Mesendoderm (in vitro differentiated cells): ENCODE data around the gene RAPGEF6.
"Not testable (repeated sequence)": the region's sequence is repeated elsewhere in the genome, so short reads cannot be mapped to it uniquely, and the experiment has no call there.

Experiments
- DNase-seq: peaks from one replicate; pipeline ENCODE4 v3.0.0; 2013
- H2AK5ac ChIP-seq: 2 replicates; pipeline ENCODE4 v1.6.1; 2013; ENCODE audit warnings: low read length, inconsistent platforms
- H2BK120ac ChIP-seq: 2 replicates; pipeline ENCODE4 v1.6.1; 2013; ENCODE audit warnings: low read depth, mild to moderate bottlenecking, low read length, moderate library complexity, mixed read lengths
- H2BK15ac ChIP-seq: replicated peaks from 2 replicates; pipeline ENCODE4 v1.6.1; 2013; ENCODE audit warnings: low read depth, mild to moderate bottlenecking, moderate library complexity
- H2BK5ac ChIP-seq: 2 replicates; pipeline ENCODE4 v1.6.1; 2013; ENCODE audit warnings: low read length, inconsistent platforms
- H3K18ac ChIP-seq: 2 replicates; pipeline ENCODE4 v1.6.1; 2013; ENCODE audit warnings: mild to moderate bottlenecking, low read length, mixed read lengths
- H3K23ac ChIP-seq: one replicate; pipeline ENCODE4 v1.6.1; 2013; ENCODE audit warnings: low read length
- H3K27ac ChIP-seq: 2 replicates; pipeline ENCODE4 v1.5.1; 2013; ENCODE audit warnings: low read depth, mild to moderate bottlenecking, inconsistent platforms, low read length, moderate library complexity
- H3K27me3 ChIP-seq: 2 replicates; pipeline ENCODE4 v1.6.1; 2013; ENCODE audit warnings: low read length, control low read depth, mild to moderate bottlenecking, inconsistent platforms; ENCODE audit not compliant: insufficient read depth, poor library complexity
- H3K36me3 ChIP-seq: 2 replicates; pipeline ENCODE4 v1.6.1; 2013; ENCODE audit warnings: low read length, inconsistent platforms; ENCODE audit not compliant: control insufficient read depth, insufficient read depth
- H3K4ac ChIP-seq: one replicate; pipeline ENCODE4 v1.6.1; 2013; ENCODE audit warnings: low read depth, mild to moderate bottlenecking, low read length, moderate library complexity
- H3K4me1 ChIP-seq: 2 replicates; pipeline ENCODE4 v1.6.1; 2013; ENCODE audit warnings: low read depth, low read length, inconsistent platforms; ENCODE audit not compliant: control insufficient read depth
- H3K4me2 ChIP-seq: 2 replicates; pipeline ENCODE4 v1.6.1; 2013; ENCODE audit warnings: low read length
- H3K4me3 ChIP-seq: 2 replicates; pipeline ENCODE4 v1.5.1; 2013; ENCODE audit warnings: mild to moderate bottlenecking, low read length
- H3K56ac ChIP-seq: one replicate; pipeline ENCODE4 v1.6.1; 2013; ENCODE audit warnings: low read length
- H3K79me1 ChIP-seq: 2 replicates; pipeline ENCODE4 v1.6.1; 2013; ENCODE audit warnings: low read length, inconsistent platforms
- H3K79me2 ChIP-seq: 2 replicates; pipeline ENCODE4 v1.6.1; 2013; ENCODE audit warnings: mild to moderate bottlenecking, low read length; ENCODE audit not compliant: control insufficient read depth, insufficient read depth
- H3K9ac ChIP-seq: 2 replicates; pipeline ENCODE4 v1.6.1; 2013; ENCODE audit warnings: low read length, inconsistent platforms
- H4K5ac ChIP-seq: one replicate; pipeline ENCODE4 v1.6.1; 2013; ENCODE audit warnings: low read length
- H4K8ac ChIP-seq: one replicate; pipeline ENCODE4 v1.6.1; 2013; ENCODE audit warnings: low read depth, mild to moderate bottlenecking, control low read depth, low read length, moderate library complexity
- WGBS: extraction: QIAGEN DNeasy Blood & Tissue Kit; methylation state at CpG from one replicate; pipeline ENCODE4 v1.1.7; 2013; ENCODE audit warnings: low lambda C conversion rate, missing lambda C conversion rate; ENCODE audit not compliant: insufficient coverage; ENCODE audit errors: extremely low coverage; 5-methylcytosine and 5-hydroxymethylcytosine counted together

The RAPGEF6 gene

GRCh38 chr5:131381021-131381420 lies 254.0 kb downstream of the RAPGEF6 start:
- Histone ChIP-seq H3K4me1 (no peaks in the 10 kb centered on the region), H2BK120ac (no peak overlapping the region)

DNA sequence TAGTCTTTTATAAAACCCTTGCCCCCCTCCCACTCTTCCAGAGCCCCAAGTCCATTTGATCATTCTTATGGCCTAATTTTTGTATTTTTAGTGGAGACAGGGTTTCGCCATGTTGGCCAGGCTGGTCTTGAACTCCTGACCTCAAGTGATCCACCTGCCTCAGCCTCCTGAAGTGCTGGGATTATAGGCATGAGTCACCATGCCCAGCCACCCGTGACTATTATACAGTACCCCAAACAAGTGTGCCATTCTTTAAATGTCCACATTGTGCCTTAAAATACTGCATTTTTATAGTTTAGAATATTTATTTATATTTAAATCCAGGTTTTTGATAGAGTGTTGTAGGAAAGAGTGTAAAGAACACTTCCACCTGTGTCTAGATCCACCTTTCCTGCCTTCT lies 254.8 kb downstream of the RAPGEF6 start:
- not testable (repeated sequence) for H4K8ac ChIP-seq, H2BK5ac ChIP-seq, H3K27ac ChIP-seq, H3K79me1 ChIP-seq, H3K4ac ChIP-seq, H3K27me3 ChIP-seq, H2BK15ac ChIP-seq, H3K56ac ChIP-seq, H3K18ac ChIP-seq, H3K79me2 ChIP-seq, H2AK5ac ChIP-seq, H2BK120ac ChIP-seq, H3K36me3 ChIP-seq, H3K4me1 ChIP-seq, H3K23ac ChIP-seq, H3K4me2 ChIP-seq, H4K5ac ChIP-seq, DNase-seq, H3K9ac ChIP-seq, H3K4me3 ChIP-seq
- WGBS: no CpG with 5 or more reads among the region's 2 CpGs

More at GRCh38 chr5:131381021-131381420, 254.0 kb downstream of the RAPGEF6 start:
- no peak for DNase-seq
- Histone ChIP-seq H2BK15ac (no peak overlapping the region), H3K56ac (no peak overlapping the region), H3K27me3 (no peaks in the 10 kb centered on the region), H4K5ac (no peak overlapping the region), H3K79me2 (no peaks in the 10 kb centered on the region), H2AK5ac (no peak overlapping the region), H3K18ac (no peak overlapping the region), H3K4me3 (no peak overlapping the region), H3K79me1 (peaks cover 2% of the 10 kb centered on the region), H3K4me2 (no peak overlapping the region), H3K27ac (no peak overlapping the region), H3K9ac (no peak overlapping the region), H3K4ac (no peak overlapping the region), H2BK5ac (no peak overlapping the region), H3K23ac (no peak overlapping the region), H3K36me3 (no peaks in the 10 kb centered on the region), H4K8ac (no peak overlapping the region)
- WGBS: no CpG with 5 or more reads among the region's 4 CpGs

GRCh38 chr5:131379723-131380122 lies 255.3 kb downstream of the RAPGEF6 start:
- Histone ChIP-seq H3K23ac (no peak overlapping the region), H3K4me3 (no peak overlapping the region), H3K56ac (no peak overlapping the region), H3K27me3 (no peaks in the 10 kb centered on the region), H3K79me1 (peaks cover 2% of the 10 kb centered on the region), H3K4me2 (no peak overlapping the region), H4K8ac (no peak overlapping the region), H3K18ac (no peak overlapping the region), H3K36me3 (no peaks in the 10 kb centered on the region), H3K27ac (no peak overlapping the region), H2BK15ac (no peak overlapping the region), H3K79me2 (no peaks in the 10 kb centered on the region), H3K4ac (no peak overlapping the region), H3K4me1 (no peaks in the 10 kb centered on the region), H2BK5ac (no peak overlapping the region), H3K9ac (no peak overlapping the region), H2BK120ac (no peak overlapping the region), H2AK5ac (no peak overlapping the region), H4K5ac (no peak overlapping the region)
- WGBS: no CpG with 5 or more reads among the region's 7 CpGs
- DNase-seq: no peak

DNA sequence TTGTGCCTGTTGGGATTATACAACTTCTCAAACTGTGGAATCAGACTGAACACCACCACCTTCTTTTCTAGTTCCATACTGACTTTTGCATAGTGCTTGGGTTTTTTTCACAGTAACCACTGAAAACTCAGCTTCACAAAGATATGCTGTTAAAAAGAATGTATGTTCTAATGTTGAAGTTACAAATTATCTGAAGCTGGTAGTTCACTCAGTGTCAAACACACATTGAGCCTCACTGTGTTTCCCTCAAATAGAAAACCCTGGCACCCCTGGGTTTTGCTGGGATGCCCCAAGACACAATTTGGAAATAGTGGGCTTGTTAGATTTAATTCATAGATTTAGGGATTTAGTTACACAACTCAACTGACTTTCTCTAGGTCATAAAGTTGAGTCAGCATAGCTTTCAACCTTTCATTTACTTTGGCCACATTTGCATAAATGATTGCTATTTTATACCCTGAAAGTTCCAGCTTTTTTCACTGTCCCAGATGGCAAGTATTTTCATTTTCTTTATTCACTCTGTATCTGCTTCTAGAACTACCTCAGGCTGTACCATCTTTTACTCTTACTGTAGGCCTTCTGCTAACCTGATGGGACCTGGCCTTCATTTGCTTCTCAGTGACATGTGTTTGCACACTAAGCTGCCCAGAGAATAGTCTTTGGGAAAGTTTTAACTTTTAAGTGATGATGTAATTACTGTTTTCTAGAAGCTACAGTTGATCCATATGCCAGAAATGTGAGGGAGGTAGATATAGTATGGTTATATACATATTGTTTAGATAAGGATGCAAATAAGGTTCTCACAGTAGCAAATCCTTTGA lies 256.1 kb downstream of the RAPGEF6 start:
- Histone ChIP-seq H3K79me2 (no peaks in the 10 kb centered on the region), H3K4me3 (no peak overlapping the region), H3K23ac (no peak overlapping the region), H3K79me1 (peaks cover 2% of the 10 kb centered on the region), H3K27ac (no peak overlapping the region), H2AK5ac (no peak overlapping the region), H2BK120ac (no peak overlapping the region), H4K8ac (no peak overlapping the region), H3K4ac (no peak overlapping the region), H2BK5ac (no peak overlapping the region), H3K36me3 (no peaks in the 10 kb centered on the region), H4K5ac (no peak overlapping the region), H3K4me1 (no peaks in the 10 kb centered on the region), H3K4me2 (no peak overlapping the region), H2BK15ac (no peak overlapping the region), H3K27me3 (no peaks in the 10 kb centered on the region), H3K18ac (no peak overlapping the region), H3K9ac (no peak overlapping the region), H3K56ac (no peak overlapping the region)
- DNase-seq: no peak

DNA sequence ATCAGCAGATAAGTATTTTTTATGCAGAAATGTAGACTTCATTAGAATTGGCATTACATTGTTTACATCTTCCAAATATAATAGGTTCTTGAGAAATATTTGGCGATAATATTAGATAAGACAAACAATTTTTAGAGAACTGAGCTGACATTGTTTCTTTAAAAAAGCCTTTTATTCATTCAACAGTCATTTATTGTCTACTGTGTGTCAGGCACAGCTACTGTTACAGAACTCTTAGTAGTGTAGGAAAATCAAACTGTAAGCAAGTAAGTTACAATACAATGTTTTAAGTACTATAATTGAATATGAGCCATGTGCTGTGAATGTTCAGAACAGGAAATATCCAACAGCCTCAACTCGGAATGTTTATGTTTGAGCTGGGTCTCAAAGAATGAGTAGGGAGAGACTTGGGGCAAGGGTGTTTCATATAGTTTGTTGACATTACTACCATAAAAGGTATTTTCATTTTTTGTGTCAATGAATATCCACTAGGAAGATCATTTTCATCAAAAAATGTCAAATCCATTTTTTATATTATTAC lies 257.2 kb downstream of the RAPGEF6 start:
- no CpG with 5 or more reads among the region's 2 CpGs for whole genome bisulfite sequencing
- H3K79me2 ChIP-seq: no peaks in the 10 kb centered on the region
- H3K4me2 ChIP-seq: no peak overlapping the region
- H4K5ac ChIP-seq: no peak overlapping the region
- H2BK5ac ChIP-seq: no peak overlapping the region
- no peak for DNase-seq
- H3K4me3 ChIP-seq: no peak overlapping the region
- H2BK15ac ChIP-seq: no peak overlapping the region
- no peak overlapping the region for H3K23ac ChIP-seq
- no peak overlapping the region for H2AK5ac ChIP-seq
- no peak overlapping the region for H3K56ac ChIP-seq
- H3K27ac ChIP-seq: no peak overlapping the region
- H3K9ac ChIP-seq: no peak overlapping the region
- peaks cover 2% of the 10 kb centered on the region for H3K79me1 ChIP-seq
- H3K4me1 ChIP-seq: no peaks in the 10 kb centered on the region
- no peak overlapping the region for H4K8ac ChIP-seq
- no peak overlapping the region for H3K4ac ChIP-seq
- H3K36me3 ChIP-seq: no peaks in the 10 kb centered on the region
- no peak overlapping the region for H2BK120ac ChIP-seq
- no peaks in the 10 kb centered on the region for H3K27me3 ChIP-seq
- H3K18ac ChIP-seq: no peak overlapping the region

- Histone ChIP-seq H3K4ac (no peak overlapping the region), H3K4me2 (no peak overlapping the region)
Measured at GRCh38 chr5:131377346-131377745, 257.7 kb downstream of the RAPGEF6 start.

More at GRCh38 chr5:131377346-131377745, 257.7 kb downstream of the RAPGEF6 start:
- Histone ChIP-seq H3K4me3 (no peak overlapping the region), H2BK120ac (no peak overlapping the region), H3K27me3 (no peaks in the 10 kb centered on the region), H3K23ac (no peak overlapping the region), H4K8ac (no peak overlapping the region), H2AK5ac (no peak overlapping the region), H3K9ac (no peak overlapping the region), H3K4me1 (no peaks in the 10 kb centered on the region), H3K79me1 (peaks cover 2% of the 10 kb centered on the region), H2BK15ac (no peak overlapping the region), H3K79me2 (no peaks in the 10 kb centered on the region), H3K18ac (no peak overlapping the region), H3K36me3 (no peaks in the 10 kb centered on the region), H3K27ac (no peak overlapping the region), H2BK5ac (no peak overlapping the region), H3K56ac (no peak overlapping the region), H4K5ac (no peak overlapping the region)
- no peak for DNase-seq
- no CpG with 5 or more reads among the region's 6 CpGs for WGBS
